ENCODE data around the gene PACS1.
"Not testable (repeated sequence)": the region's sequence is repeated elsewhere in the genome, so short reads cannot be mapped to it uniquely, and the experiment has no call there.

Gene PACS1

GRCh38 chr11:66069715-66070603, at the start of gene PACS1:
Gene PACS1, plus strand, starts transcription at chr11:66070272. Its CDS starts 215 bp downstream, at chr11:66070487.
- peak; percentile 87 for DNase-seq

DNA sequence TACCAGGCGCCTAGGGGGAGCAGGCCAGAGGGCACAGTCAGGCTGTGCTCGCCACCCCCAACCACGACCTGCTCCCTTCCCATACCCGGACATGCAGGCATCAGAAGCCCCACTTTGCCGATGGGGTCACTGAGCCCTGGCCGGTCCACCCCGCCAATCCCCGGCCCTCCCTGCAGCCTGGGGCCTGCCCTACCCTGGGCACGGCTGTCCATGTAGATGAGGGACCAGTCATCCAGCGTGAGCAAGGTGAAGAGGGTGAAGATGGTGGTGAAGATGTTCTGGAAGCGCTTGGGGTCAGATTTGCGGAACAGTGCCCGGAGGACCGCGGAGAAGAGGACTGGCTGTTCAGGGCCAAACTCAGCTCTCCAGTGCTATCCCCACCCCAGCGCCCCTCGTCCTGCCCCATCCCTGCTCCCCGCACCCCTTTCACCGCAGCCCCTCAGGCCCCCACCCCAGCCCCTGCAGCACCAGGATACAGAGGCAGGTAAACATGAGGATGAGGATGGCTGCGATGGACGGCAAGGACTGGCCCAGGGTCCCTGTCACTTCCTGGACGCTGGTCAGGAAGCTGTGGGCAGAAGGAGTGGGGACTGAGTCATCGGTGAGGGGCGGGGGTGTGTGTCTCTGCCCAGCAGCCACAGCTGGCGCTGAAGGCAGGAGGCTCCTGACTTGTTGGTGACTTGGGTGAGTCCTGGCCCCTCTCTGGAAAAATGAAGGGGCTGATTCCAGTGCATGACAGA, 49.3 kb upstream of the PACS1 start:
- peak; percentile 63 for DNase-seq

DNA sequence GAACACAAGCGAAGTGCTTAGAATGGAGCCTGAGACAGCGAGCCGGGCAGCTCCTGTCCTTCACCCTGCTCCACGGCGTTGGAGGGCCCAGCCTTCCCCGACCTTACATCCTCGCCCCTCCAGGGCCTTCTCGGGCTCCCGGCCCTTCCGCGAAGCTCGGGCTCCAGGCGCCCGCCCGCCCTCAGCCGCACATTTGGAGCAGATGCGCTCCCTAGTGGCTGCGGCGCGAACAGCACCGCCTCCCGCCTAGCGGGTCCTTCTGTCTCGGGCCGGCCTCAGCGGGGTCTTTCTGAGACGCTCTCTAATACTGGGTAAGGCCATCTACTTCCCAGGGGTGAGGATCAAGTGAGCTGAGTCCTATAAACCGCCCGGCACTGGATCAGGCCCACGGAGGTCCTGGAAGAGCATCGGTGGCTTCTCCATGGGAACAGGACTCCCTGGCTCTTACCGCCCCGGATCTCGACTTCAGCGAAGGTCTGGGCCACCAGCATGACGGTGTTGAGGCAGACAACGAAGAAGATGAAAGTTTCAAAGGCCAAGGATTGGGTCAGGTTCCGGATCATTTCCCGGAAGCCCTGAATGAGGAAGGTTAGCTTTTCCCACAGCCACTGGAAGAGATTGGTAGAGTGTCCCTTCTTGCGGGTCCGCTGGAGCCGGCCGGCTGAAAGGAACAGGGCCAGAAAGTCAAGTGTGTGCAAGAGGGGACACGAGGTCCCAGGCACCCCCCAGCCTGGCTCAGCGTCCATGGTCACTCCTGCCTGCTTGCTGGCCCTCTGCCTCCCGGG, 47.5 kb upstream of the PACS1 start:
- DNase-seq: peak; percentile 80

GRCh38 chr11:66023186-66023440, 47.0 kb upstream of the PACS1 start:
- not testable (repeated sequence) for DNase-seq

DNA sequence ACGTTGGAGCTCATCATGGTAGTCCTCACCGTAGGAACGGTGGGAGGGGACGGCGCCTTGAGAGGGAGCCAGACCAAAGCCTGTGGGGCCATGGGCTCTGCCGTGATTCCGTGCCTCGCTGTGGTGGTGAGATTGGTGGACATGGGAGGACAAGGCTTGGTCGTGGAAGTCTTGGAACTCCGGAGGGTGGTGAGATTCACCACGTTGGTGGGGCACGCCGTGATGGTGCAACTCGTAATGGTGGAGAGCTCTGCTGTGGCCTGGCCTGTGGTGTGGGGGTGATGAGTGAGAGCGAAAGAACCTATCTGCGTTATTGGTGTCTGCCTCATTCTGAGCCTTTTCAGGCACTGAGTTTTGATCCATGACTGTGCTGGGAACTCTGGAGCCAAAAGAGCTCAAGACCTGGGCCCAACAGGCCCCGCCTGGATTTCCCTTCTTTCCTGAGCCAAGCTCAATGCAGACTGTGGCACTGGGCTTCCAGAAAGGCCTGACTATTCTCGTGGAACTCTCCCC, 44.0 kb upstream of the PACS1 start, which contains the start of gene CATSPER1:
Gene CATSPER1, minus strand, starts transcription at position 463 of the 513 bp plus-strand sequence. Its CDS starts 100 bp downstream, at position 363.
- no peak for DNase-seq

DNA sequence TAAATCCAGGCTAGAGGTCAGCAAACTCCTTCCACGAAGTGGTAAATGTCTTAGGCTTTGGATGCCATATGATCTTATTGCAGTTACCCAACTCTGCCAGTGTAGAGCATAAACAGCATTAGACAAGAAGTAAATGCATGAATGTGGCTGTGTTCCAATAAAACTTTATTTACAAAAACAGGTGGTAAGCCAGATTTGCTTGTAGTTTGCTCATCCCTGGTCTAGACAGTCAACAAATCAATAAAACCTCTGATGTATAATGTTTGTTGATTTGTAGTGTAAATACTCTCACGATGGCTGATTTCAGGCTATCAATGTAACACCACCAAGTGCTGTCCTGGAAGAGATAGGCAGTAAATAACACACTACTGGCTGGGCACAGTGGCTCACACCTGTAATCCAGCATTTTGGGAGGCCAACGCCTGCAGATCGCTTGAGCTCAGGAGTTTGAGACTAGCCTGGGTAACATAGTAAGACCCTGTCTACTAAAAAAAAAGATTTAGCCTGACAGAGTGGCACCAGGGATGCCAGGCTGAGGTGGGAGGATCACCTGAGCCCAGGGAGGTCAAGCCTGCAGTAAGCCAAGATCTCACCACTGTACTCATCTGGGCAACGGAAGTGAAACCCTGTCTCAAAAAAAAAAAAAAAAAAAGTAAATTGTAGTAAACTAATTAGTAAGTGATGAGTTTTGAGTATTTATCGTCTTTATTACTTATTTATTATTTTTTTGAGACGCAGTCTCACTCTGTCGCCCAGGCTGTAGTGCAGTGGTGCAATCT, 36.9 kb upstream of the PACS1 start:
- DNase-seq: no peak

DNA sequence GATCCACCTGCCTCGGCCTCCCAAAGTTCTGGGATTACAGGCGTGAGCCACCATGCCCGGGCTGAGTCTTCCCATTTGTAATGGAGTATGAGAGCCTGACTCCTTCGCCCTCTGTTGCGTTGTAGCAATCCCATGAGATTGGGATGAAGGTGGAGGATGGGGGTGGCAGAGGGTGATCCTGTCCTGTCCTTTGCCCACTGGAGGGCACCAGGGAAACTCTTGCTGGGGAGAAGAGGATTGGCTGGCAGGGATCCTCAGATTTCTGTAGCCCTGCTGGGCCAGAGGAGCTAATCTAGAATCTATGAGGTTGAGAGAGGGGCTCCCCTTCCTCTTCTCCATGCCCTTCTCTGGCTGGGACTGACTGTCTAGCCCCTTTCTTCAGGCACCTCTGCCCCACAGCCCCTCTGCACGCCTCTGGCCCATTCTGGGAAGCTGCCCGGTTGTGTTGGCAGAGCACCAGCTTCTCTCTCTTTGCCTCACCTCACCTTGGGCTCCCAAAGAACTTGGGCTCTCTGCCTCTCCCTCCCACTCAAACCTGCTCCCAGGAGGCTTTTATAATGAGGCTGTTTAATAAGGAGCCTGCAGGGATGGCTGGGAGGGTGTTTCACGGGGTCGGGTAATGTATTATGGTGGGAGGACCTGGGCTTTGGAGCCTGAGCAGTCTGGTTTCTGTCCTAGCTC, 34.3 kb upstream of the PACS1 start:
- DNase-seq: no peak

DNA sequence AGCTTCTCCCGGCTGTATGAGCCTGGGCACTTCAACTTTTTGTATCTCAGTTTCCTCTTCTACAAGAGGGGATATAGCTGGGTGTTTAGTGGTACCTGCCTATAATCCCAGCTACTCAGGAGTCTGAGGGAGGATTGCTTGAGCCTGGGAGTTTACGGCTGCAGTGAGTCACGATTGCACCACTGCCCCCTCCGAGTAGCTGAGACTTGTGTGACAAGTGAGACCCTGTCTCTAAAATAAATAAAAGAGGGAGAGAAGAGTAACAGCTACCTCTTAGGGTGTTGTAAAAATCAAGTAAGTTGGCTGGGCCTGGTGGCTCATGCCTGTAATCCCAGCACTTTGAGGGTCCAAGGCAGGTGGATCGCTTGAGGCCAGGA, 33.8 kb upstream of the PACS1 start:
- DNase-seq: no peak

DNA sequence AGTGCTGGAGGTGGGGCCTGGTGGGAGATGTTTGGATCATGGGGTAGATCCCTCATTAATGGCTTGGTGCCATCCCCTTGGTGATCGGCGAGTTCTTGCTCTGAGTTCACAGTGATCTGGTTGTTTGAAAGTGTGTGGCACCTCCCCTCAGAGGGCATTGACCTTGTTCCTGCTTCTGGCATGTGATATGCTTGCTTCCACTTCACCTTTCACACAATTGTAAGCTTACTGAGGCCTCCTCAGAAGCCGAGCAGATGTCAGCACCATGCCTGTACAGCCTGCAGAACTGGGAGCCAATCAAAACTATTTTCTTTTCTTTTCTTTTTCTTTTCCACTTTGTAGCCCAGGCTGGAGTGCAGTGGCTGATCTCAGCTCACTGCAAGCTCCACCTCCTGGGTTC, 32.7 kb upstream of the PACS1 start:
- no peak for DNase-seq

DNA sequence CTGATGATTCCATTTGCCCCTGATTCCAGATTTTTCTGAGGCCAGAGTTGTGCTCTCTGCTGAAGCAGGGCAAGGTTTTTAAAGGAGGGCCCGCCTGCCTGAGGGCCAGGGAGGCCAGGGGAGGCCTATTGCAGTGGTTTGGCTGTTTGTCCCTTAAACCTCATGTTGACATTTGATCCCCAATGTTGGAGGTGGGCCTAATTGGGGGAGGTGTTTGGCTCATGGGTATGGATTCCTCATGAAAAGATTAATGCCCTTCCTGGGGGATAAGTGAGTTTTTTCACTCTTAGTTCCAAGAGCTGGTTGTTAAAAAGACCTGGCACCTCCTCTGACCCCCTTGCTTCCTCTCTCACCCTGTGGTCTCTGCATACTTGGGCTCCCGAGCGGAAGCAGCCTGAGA, 30.3 kb upstream of the PACS1 start:
- DNase-seq: no peak

- DNase-seq: no peak
Measured at GRCh38 chr11:66042227-66042995, 27.7 kb upstream of the PACS1 start.

DNA sequence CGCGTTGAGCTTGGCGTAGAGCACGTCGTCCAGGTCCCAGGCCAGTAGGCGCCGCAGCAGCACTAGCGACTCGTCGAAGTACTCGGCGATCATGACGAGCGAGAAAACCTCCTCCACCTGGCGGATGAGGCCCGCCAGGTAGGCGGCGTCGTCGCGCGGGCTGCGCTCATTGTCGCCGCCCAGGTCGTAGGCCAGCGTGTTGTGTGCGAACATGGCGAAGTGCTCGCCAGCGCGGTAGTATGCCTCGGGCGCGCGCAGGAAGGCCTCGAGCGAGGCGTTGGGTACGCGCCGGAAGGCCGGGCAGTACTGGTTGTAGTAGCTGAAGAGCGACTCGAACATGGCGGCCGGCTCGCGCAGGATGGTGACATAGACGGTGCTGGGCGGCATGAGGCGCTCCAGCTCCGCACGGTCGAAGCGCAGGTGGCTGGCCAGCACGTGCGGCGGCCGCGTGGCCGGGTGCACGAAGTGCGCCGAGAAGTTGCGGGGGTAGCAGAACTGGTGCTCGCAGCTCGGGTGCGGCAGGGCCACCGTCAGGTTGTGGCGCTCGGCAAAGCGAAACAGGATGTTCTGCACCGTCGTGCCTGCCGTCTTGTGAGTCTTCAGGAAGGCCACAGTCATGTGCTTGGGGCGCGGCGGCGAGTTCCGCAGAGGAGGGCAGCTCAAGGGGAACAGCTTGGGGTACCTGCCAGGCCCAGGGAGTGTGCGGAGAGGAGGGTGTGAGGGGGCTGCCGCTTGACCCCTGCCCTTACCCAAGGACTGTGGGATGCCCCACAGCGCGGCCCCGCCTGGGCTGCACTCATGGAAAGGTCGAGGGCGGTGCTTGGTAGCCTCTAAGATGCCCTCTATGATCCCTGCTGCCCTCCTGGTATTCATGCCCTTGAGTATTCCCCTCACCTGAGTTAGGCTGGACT, 26.8 kb upstream of the PACS1 start:
- DNase-seq: no peak

GRCh38 chr11:66044757-66045156, 25.3 kb upstream of the PACS1 start:
- peak; percentile 28 for DNase-seq

GRCh38 chr11:66045177-66045639, 24.9 kb upstream of the PACS1 start:
- peak; percentile 87 for DNase-seq

DNA sequence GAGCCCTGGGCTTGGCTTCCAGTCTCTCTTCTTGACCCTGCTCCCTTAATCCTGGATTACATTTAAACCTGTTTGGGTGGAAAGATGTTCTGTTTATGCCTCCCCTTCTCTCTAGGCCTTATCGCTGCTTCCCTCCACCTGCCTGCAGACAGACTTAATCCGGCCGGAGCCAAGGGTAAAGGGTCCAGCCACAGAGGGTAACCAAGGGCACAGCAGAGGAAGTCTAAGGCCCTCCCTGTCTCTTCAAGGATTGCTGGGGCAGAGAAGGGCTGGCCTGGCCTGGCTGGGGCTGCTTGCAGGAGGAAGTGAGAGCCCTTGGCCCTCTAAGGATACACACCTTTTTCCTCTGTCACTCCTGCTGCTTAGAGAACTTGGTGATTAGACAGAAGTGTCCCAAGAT, 23.2 kb upstream of the PACS1 start:
- no peak for DNase-seq

GRCh38 chr11:66047541-66048365, 22.3 kb upstream of the PACS1 start:
- DNase-seq: no peak

- DNase-seq: no peak
Measured at GRCh38 chr11:66048547-66049323, 21.3 kb upstream of the PACS1 start, which contains the start of gene GAL3ST3. Gene GAL3ST3, minus strand, starts transcription at chr11:66049161. Its CDS starts 3,746 bp downstream, at chr11:66045415.
